Measurements from ENCODE around the gene KRT13.

DNA sequence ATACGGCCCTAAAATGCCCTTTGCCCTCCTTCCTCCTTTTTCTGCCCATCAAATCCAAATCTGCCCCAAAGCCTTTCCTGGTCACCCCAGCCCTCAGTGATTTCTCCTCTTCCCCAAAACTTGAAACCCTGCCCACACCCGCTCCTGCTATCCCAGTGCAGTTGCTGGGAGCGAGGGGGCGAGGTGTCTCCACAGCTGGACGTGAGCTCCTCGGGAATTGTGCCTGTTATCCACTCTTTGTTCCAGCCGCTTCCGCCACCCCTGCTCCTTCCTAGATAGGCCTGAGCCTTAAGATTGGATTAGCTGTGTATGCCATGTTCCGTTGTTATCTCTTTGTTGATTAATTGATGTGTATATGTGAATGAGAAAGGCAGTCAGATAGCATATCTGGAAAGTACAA lies 21.9 kb downstream of the KRT13 start:
- TF ChIP-seq EZH2 (IDR thresholded peaks at IDR 0.05; ENCODE audit: borderline replicate concordance) = no peak
- TF ChIP-seq, protein P1, sequence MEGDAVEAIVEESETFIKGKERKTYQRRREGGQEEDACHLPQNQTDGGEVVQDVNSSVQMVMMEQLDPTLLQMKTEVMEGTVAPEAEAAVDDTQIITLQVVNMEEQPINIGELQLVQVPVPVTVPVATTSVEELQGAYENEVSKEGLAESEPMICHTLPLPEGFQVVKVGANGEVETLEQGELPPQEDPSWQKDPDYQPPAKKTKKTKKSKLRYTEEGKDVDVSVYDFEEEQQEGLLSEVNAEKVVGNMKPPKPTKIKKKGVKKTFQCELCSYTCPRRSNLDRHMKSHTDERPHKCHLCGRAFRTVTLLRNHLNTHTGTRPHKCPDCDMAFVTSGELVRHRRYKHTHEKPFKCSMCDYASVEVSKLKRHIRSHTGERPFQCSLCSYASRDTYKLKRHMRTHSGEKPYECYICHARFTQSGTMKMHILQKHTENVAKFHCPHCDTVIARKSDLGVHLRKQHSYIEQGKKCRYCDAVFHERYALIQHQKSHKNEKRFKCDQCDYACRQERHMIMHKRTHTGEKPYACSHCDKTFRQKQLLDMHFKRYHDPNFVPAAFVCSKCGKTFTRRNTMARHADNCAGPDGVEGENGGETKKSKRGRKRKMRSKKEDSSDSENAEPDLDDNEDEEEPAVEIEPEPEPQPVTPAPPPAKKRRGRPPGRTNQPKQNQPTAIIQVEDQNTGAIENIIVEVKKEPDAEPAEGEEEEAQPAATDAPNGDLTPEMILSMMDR (IDR thresholded peaks at IDR 0.05; ENCODE audit: poor library complexity) = no peak

All from hepatocyte (in vitro differentiated cells).